Central memory CD8-positive, alpha-beta T cell (primary cell): ENCODE results near the gene KRT6A.

ENCODE experiments used
- ATAC-seq: fragments of 150-1000 bp; cut with Tn5 transposase; replicated peaks from 2 replicates; pipeline ENCODE4 v1.10.0; 2022; ENCODE audit warnings: mild to moderate bottlenecking, moderate FRiP score, moderate number of reproducible peaks; ENCODE audit not compliant: poor library complexity, severe bottlenecking; ENCODE audit errors: extremely low read depth
- DNase-seq, 2 donors: peaks; one replicate each; pipeline ENCODE4 v3.0.0; 2021; ENCODE audit warnings: low spot score in 2 of 2
- H3K27ac Mint-ChIP-seq: one replicate; pipeline ENCODE4 v1.8.0; 2022; ENCODE audit warnings: low read depth, mild to moderate bottlenecking, moderate library complexity, mixed read lengths
- H3K27me3 Mint-ChIP-seq: one replicate; pipeline ENCODE4 v1.8.0; 2022; ENCODE audit warnings: mixed read lengths
- H3K36me3 Mint-ChIP-seq: one replicate; pipeline ENCODE4 v1.8.0; 2022; ENCODE audit warnings: mild to moderate bottlenecking, moderate library complexity, mixed read lengths; ENCODE audit not compliant: insufficient read depth
- H3K4me1 Mint-ChIP-seq: one replicate; pipeline ENCODE4 v1.8.0; 2022; ENCODE audit warnings: mixed read lengths
- H3K4me3 Mint-ChIP-seq: one replicate; pipeline ENCODE4 v1.8.0; 2022; ENCODE audit warnings: mild to moderate bottlenecking, moderate library complexity, mixed read lengths
- H3K9me3 Mint-ChIP-seq: one replicate; pipeline ENCODE4 v1.8.0; 2022; ENCODE audit warnings: mixed read lengths

Gene KRT6A

DNA sequence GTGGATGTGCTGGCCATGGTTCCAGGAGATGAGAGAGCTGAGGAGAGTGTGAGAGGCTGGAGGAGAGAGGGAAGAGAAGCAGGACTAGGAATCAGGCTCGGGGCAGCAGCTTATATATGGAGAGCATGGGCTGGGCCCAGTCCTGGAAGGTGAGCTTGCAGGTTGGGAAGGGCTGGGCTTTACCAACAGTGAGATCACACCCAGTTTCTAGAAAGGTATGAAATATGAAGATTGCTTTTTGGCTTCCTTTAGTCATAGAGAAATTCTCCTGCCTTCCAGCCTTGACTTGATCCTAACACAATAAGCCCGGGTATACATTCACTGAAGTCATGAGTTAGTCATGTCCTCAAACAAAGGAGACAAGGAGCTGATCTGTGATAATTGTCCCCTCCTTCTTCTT lies at the start of gene KRT6A:
TSS of gene KRT6A (minus strand) at position 86 of the 400 bp plus-strand sequence. CDS start at position 17, 69 bp downstream.
- ATAC-seq: no peak
- H3K9me3 Mint-ChIP-seq: no peaks in the 10 kb centered on the region
- H3K36me3 Mint-ChIP-seq: no peaks in the 10 kb centered on the region
- H3K4me3 Mint-ChIP-seq: no peak within 1 kb of the TSS
- H3K27me3 Mint-ChIP-seq: peaks cover 65% of the 10 kb centered on the region
- H3K27ac Mint-ChIP-seq: no peak within 1 kb of the TSS
- no peak for DNase-seq
- peaks cover 11% of the 10 kb centered on the region for H3K4me1 Mint-ChIP-seq

DNA sequence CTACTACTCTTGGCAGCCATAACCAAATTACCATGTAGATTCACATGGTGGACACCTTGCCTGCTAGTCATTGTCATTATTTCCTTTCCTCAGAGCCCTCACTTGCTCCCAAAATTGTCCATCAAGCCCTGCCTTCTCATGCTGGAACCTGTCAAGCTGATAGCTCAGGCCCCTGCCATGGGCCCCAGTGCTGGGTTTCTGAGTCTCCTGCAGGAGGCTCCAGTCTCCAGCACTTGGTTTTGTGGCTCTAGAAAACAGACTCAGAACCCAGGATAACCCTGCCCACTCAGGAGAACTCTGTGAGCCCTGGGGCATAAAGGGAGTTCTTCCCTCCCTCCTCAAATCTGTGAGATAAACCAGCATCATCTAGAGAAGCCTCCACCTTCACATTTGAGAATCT lies 49.1 kb upstream of the KRT6A start:
- Mint-ChIP-seq H3K27me3 (no peaks in the 10 kb centered on the region), H3K36me3 (peaks cover 4% of the 10 kb centered on the region), H3K27ac (no peak overlapping the region), H3K4me1 (peaks cover 13% of the 10 kb centered on the region), H3K4me3 (no peak overlapping the region), H3K9me3 (no peaks in the 10 kb centered on the region)
- ATAC-seq (no peak), DNase-seq (no peak)

DNA sequence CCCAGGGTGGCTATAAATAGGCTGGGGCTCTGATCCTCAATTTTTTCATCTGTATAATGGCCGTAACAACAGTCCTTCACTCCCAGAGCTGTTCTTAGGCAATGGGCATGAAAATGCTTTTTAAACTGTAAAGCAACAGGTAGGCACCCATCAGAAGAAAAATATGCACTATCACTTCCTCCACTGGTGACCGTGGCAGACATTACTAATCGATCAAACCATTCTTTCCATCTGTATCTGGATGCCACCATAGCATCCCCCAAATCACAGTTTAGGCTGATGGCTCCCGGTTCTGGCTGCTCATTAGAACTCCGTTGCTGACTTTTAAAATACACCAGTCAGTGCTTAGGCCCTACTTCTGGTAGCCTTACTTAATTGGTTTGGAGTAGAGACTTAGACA lies 48.7 kb upstream of the KRT6A start:
- no peak for ATAC-seq
- DNase-seq: no peak
- Mint-ChIP-seq H3K9me3 (no peaks in the 10 kb centered on the region), H3K4me1 (peaks cover 12% of the 10 kb centered on the region), H3K4me3 (no peak overlapping the region), H3K27ac (no peak overlapping the region), H3K36me3 (peaks cover 6% of the 10 kb centered on the region), H3K27me3 (no peaks in the 10 kb centered on the region)

DNA sequence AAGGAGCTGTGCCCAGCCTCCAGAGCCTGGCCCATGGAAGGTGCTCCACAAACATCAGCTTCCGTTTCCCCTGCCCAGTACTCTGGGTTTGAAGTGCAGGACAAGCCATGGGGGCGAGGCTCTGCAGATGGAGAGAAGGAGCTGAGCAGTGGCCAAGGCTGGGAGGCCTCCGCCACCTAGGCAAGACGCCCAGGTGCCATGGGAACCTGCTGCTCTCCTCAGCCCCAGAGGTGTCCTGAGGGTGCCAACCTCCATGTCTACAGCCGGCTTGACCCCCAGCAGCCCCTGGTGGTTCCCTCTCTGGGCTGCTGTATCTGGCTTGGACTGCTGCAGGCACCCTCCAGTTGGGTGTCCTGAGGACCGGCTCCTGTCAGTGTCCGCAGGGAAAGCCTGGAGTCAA lies 47.5 kb upstream of the KRT6A start:
- H3K36me3 Mint-ChIP-seq: peaks cover 6% of the 10 kb centered on the region
- H3K9me3 Mint-ChIP-seq: no peaks in the 10 kb centered on the region
- no peak overlapping the region for H3K27ac Mint-ChIP-seq
- DNase-seq (no peak), ATAC-seq (no peak)
- H3K4me3 Mint-ChIP-seq: no peak overlapping the region
- H3K4me1 Mint-ChIP-seq: peaks cover 12% of the 10 kb centered on the region
- no peaks in the 10 kb centered on the region for H3K27me3 Mint-ChIP-seq

DNA sequence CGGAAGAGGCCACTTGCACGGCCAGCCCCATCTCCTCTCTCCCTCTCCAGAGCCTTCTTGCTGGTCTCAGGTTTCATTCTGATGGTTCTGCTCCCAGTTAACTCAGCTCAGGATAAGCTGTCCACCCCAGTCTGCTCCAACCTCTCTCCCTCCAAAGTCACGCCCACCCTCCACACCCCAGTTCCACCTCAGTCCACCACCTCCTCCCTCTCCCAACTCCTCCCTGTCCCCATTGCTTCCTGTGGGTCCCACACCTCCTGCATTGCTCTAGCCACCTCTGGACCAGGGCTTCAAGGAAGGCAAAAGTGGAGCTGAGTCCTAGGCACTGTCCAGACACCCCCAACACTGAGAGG lies 46.7 kb upstream of the KRT6A start:
- Mint-ChIP-seq H3K9me3 (no peaks in the 10 kb centered on the region), H3K4me3 (no peak overlapping the region), H3K27me3 (no peaks in the 10 kb centered on the region), H3K4me1 (peaks cover 12% of the 10 kb centered on the region), H3K36me3 (peaks cover 6% of the 10 kb centered on the region), H3K27ac (peak overlapping the region; percentile 38)
- no peak for ATAC-seq
- no peak for DNase-seq

DNA sequence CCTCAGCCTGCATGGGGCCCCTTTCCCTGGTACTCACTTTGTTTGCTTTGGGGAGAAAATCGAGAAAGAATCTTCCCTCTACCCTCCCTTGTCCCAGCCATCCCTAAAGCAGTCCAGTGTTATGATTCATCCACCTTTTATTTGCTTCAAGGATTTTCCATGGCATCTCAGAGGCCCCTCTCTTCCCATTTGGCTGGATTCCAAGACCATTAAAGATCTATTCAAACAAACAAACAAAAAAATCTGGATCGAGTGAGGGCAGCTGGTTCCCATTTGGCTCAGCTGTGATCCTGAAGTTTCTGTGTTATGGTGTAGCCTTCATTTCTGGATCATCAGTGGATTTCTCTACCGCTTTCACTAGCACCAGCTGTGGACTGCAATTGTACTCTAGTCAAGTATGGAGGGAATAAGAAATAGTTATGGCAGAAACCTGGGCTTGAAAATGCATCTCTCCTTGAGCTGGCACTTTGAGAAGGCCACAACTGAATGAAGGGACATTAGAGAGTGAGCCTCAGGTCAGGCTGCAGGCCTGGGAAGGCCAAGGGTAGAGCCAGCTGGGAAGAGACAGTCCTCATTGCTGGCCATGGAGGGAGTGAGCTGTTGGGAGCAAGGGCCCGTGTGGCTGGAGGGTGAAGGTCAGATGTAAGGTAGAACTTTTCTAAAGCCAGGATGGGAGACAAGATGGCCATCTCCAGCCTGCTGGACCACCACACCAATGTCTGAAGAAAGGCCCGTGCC lies 46.2 kb upstream of the KRT6A start:
- ATAC-seq: no peak
- no peak overlapping the region for H3K4me3 Mint-ChIP-seq
- peaks cover 6% of the 10 kb centered on the region for H3K36me3 Mint-ChIP-seq
- H3K27me3 Mint-ChIP-seq: no peaks in the 10 kb centered on the region
- DNase-seq: no peak
- peaks cover 12% of the 10 kb centered on the region for H3K4me1 Mint-ChIP-seq
- H3K27ac Mint-ChIP-seq: peak overlapping the region; percentile 38
- no peaks in the 10 kb centered on the region for H3K9me3 Mint-ChIP-seq

DNA sequence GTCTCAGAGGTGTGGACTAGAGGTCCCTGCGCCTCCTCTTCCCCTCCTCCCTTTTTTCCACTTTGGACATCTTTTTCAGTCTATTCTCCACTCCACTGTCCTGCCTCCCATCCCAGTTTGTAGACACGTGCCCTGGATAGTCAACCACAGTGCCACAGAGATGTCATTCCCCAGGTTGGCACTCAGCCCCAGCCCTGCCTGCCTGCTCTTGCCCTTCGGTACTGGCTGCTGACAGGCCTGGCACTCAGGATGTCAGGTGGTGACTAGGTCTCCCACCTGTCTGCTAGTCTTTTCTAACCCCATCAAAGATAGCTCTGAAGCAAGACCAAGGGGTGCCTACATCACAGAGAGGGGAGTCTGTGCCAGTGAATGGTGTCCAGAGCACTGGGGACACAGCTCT lies 44.0 kb upstream of the KRT6A start:
- Mint-ChIP-seq H3K36me3 (peaks cover 6% of the 10 kb centered on the region), H3K4me3 (no peak overlapping the region), H3K27me3 (no peaks in the 10 kb centered on the region), H3K9me3 (no peaks in the 10 kb centered on the region), H3K4me1 (peaks cover under 1% of the 10 kb centered on the region), H3K27ac (no peak overlapping the region)
- ATAC-seq: no peak
- DNase-seq: no peak

DNA sequence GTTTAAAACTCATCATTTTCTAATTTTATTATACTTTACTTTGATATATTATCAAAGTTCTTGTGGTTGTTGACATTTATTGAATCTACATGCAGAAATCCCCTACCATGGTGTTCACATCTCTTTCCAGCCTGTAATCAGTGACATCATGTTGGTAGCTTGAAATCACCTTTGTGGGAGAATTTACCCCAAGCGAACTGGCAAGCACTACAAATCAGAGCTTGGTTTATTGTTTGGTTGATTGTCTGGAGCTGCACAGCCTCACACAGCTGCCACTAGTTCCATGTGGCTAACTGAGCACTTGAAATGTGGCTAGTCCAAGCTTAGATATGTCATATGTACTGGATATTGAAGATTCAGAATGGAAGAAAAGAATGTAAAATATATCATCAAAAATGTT lies 42.5 kb upstream of the KRT6A start:
- ATAC-seq: no peak

DNA sequence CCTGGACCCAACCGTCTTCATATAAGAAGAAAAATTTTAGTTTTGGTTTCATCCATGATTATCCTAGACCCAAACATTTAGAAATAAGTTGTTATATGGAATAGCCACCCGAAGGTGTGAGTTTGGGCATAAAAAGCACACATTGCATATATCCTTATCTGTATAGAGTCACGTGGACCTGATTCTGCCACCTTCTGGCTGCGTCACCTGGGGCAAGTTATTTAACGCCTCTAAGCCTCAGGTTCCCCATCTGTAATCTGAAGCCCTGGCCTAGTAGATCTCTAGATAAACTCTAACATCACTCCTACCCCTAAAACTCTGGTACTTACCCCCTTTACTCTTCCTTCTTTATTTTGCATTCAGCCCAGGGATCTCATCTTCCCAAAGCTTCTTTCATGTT lies 41.4 kb upstream of the KRT6A start:
- Mint-ChIP-seq H3K4me3 (no peak overlapping the region), H3K27me3 (no peaks in the 10 kb centered on the region), H3K4me1 (no peaks in the 10 kb centered on the region), H3K36me3 (peaks cover 6% of the 10 kb centered on the region), H3K9me3 (no peaks in the 10 kb centered on the region), H3K27ac (no peak overlapping the region)
- DNase-seq: no peak
- ATAC-seq: no peak

More for the DNA sequence above, 42.5 kb upstream of the KRT6A start:
- Mint-ChIP-seq H3K9me3 (no peaks in the 10 kb centered on the region), H3K27me3 (no peaks in the 10 kb centered on the region), H3K36me3 (peaks cover 6% of the 10 kb centered on the region), H3K4me3 (no peak overlapping the region), H3K27ac (no peak overlapping the region), H3K4me1 (no peaks in the 10 kb centered on the region)
- DNase-seq: no peak

DNA sequence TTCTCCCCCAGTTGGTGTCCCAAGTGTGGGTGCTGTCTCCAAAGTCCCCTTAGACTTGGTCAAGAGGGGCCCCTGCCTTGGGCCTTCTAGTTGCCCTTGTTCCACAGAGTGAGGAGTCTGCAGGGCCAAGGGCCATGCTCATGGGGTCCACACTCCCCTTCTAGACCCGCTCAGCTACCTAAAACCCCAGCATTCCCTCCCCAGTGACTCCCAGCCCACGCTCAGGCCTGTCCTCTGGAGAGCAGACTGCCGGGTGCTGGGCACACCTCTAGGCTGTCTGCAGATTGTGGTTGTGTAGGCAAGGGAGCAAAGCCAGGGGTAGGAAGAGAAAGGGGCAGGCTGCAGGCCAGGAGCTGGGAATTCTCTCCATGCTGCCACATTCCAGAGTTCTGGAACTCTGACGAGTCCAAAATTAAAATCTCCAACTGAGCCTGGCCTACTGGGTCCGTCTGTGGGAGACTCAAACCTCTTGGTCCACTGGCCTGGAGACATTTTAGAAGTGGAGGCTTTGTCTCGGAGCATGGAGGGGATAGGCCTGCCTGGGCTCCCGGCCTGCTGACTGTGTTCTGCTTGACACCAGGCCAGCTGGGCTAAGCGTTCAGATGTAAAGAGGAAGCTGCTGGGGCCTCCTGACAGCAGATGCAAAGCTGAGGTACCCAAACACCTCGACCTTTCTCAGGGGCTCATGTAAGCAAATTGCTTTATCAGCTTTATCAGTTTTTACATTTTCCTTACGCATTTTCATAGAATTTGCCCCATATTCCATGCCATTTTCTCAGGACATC lies 40.8 kb upstream of the KRT6A start:
- ATAC-seq (no peak), DNase-seq (no peak)
- no peak overlapping the region for H3K27ac Mint-ChIP-seq
- H3K27me3 Mint-ChIP-seq: no peaks in the 10 kb centered on the region
- no peak overlapping the region for H3K4me3 Mint-ChIP-seq
- no peaks in the 10 kb centered on the region for H3K4me1 Mint-ChIP-seq
- H3K36me3 Mint-ChIP-seq: peaks cover 6% of the 10 kb centered on the region
- H3K9me3 Mint-ChIP-seq: no peaks in the 10 kb centered on the region

DNA sequence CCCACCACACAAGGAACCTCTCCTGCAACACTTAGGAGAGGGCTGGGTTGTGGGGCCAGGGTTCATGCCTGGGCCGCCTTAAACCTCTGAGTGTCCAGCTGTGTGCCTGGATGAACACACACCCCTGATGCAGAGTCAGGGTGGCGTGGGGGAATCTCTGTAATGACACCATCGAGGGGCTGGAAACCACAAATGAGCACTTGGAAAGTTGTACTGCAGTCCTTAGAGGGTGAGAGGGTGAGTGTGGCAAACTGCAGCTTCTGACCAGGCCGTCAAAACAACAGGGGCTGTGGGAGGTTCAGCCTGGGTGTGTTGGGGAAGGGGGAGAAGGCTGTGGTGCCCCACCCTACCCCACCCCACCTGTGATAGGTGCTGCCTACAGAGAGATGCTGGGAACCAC lies 39.6 kb upstream of the KRT6A start:
- no peaks in the 10 kb centered on the region for H3K9me3 Mint-ChIP-seq
- H3K36me3 Mint-ChIP-seq: peaks cover 4% of the 10 kb centered on the region
- ATAC-seq: no peak
- no peaks in the 10 kb centered on the region for H3K4me1 Mint-ChIP-seq
- no peak overlapping the region for H3K4me3 Mint-ChIP-seq
- peak overlapping the region; percentile 58 for H3K27ac Mint-ChIP-seq
- no peaks in the 10 kb centered on the region for H3K27me3 Mint-ChIP-seq
- no peak for DNase-seq

DNA sequence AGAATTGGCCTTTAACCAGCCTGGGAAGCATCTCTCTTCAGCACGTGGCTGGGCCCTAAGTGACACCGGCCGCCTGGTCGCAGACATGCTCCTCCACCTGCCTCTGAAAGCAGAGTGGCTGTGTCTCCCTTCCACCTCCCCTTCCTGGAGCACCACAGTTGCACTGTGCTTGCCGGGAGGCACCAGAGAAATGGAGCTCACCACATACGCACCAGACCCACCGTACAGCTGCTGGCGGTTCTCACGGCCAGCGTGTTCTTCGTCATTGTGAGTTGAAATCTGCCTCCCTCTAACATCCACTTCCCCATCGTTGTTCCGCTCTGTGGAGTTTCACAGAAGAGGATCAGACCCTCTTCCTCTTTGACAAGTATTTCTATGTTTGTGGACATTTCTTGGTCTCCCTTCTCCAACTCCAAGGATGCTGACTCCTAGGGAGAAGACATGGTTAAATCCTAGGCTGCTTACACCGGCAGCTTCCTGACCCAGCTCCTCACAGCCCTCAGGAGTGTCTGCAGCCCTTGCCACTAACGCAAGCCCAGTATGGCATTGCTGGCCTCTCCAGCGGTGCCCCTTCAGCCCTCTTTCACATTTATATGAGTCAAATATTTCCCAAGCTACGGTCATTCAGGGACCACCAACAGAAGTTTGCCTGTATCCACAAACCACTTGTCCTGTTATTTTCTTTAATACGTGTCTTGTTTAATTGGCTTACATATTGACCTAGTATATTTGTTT lies 38.7 kb upstream of the KRT6A start:
- Mint-ChIP-seq H3K4me3 (no peak overlapping the region), H3K4me1 (peaks cover 4% of the 10 kb centered on the region), H3K27ac (peak overlapping the region; percentile 58), H3K36me3 (peaks cover 2% of the 10 kb centered on the region), H3K9me3 (no peaks in the 10 kb centered on the region), H3K27me3 (no peaks in the 10 kb centered on the region)
- no peak for DNase-seq
- peak; percentile 6 for ATAC-seq

DNA sequence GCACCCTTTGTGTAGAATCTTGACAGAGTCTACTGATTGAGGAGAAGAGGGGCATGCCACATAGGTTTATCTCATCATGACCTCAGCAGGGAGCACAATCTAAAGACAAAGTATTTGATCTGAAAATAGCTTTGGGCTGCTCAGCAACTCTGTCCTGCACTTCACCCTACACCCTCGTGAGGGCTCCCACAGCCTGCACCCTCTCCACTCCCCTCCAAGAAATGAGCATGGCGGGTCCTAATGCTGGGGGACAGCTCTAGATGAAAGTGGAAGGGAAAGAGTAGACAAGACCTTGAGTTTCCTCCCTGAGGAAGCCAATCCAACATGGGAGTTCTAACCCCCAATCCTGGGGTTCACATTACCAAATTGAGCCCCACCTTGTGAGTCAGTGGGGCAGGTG lies 37.8 kb upstream of the KRT6A start:
- ATAC-seq (no peak), DNase-seq (no peak)
- H3K36me3 Mint-ChIP-seq: no peaks in the 10 kb centered on the region
- no peak overlapping the region for H3K27ac Mint-ChIP-seq
- peaks cover 10% of the 10 kb centered on the region for H3K4me1 Mint-ChIP-seq
- H3K4me3 Mint-ChIP-seq: no peak overlapping the region
- no peaks in the 10 kb centered on the region for H3K27me3 Mint-ChIP-seq
- H3K9me3 Mint-ChIP-seq: no peaks in the 10 kb centered on the region
